Bone marrow (tissue), 2 donors: ENCODE results near the gene HPS1.

Experiments used
- DNase-seq, 2 donors: peaks; one replicate each; lab custom pipeline; 2025; lab: John Stamatoyannopoulos, UW

HPS1 gene

DNA sequence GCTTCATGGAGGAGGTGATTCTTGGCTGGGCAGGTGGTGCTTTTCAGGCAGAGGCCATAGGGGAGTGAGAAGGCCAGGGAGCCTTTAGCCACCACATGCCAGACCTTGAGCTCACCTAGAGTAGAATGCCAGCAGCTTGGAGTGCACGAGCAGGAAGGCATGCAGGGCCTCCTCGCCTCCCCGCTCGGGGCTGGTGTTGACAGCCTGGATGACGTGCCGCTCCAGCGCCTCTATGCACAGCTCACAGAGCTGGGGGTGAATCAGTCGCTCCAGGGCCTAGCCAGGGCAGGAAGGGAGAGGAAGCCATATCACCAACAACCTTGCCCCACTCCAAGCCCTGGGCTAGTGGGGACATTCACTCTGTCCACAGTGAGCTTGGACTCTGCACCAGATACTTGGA is 15.7 kb downstream of the HPS1 start:
- no peak for DNase-seq

DNA sequence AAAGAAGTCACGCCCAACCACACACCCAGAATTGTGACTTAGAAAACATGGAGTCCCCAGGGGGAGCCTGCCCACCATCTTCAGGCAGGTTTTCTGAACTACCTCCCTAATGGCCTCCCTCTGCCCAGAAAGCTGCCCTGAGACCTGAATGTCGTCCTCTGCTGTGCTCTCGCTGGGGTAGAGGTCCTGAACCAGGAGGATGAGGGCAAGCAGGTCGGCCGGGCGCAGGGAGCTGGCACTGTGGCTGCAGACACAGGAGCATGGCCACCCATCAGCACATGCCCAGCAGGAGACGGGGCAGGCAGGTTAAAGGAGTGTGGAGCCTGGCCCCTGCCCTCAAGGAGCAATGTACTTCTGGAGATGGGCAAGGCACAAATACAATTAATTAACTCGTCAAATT is 16.3 kb downstream of the HPS1 start:
- no peak for DNase-seq

DNA sequence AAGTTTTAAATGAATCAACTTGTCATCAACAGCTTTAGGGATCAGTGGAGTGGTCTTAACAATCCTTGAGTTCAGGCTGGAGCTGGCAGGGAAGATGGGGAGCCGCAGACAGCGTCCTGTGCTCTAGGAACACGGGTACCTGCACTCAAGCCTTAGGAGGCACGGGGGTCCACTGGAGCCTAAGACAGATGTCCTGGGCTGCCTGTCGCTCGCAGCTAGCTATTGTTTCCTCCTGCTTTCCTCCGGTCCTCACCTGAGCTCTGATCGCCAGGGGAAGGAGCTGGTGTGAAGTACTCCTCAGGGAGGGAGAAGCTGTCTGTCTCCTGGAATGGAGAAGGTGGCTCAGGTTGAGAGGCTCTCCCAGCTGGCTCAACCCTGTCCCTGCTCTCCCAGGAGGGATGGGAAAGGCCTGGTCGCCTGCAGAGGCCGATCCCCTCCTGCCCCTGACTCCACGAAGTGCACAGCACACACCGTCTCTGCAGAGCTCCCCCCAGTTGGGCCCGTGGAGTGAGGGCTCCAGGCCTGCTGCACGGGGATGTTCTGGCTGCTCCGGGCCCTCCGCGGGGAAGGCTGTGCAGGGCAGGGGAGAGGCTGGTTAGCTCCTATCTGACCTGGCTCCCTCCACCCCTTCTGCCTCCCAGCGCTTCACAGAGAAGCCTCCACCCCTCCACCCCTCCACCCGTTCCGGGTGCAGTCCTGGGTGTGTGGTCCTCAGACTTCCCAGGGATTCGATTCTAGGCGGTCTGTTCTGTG is 17.2 kb downstream of the HPS1 start:
- DNase-seq, result no peak

DNA sequence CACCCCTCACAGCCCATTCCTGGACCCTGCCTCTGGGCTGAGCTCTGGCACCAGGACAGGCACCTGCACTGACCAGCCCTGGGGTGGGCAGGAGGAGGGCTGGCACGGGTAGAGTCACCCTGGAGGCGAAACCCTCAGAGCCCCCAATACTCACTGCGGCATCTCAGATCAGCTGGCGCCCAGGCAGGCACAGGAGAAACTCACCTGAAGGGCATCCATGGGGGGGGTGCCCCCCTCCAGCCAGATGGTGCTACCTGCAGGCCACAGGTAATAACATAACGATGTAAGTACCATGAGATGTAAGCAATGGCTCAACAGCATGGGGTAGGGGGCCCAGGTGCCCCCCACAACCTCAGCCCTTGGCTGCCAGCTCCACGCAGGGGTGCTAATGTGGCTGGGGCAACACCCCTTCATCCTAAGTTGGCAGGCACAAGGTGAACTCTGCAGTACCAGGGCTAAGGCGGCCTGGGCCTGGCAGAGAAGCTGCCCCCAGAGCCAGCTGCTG is 19.7 kb downstream of the HPS1 start:
- no peak for DNase-seq

DNA sequence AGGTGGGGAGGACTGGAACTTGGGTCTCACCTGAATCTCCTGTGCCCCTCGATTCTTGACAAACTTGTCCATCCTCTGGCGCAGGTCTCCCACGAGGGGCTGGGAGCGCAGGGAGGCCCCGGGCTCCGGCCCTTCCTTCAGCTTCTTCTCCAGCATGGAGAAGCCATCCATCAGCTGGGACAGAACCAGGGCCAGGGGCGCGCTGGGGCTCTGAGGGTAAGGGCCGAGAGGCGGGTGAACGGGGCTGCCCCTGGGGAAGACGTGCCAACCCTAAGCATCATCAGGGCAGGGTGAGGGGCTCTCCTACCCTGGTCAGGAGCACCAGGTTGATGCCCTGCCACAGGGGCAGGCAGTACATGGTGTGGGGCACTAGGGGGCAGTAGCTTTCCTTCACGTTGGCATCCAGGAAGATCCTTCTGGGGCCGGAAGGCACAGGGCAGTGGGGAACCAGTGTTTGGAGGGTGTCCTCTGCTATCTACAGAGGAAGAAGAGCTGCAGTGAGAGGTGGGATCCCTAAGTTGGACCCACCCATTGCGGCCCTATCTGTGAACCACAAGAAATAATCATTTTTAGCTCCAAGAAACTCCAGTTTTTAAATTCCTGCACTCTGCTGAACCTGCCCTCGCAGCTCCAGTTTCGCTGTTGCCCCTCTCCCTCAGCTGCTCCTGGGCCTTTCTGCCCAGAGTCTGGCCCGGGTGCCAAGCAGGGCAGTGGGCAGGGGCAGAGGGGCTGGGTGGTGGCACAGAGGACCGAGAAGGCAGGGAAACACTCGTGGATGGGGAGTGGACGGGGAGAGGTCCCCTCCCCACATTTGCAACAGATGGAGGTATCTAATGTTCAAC is 21.0 kb downstream of the HPS1 start:
- peak in 1 of 2 donors; percentile 4 for DNase-seq

DNA sequence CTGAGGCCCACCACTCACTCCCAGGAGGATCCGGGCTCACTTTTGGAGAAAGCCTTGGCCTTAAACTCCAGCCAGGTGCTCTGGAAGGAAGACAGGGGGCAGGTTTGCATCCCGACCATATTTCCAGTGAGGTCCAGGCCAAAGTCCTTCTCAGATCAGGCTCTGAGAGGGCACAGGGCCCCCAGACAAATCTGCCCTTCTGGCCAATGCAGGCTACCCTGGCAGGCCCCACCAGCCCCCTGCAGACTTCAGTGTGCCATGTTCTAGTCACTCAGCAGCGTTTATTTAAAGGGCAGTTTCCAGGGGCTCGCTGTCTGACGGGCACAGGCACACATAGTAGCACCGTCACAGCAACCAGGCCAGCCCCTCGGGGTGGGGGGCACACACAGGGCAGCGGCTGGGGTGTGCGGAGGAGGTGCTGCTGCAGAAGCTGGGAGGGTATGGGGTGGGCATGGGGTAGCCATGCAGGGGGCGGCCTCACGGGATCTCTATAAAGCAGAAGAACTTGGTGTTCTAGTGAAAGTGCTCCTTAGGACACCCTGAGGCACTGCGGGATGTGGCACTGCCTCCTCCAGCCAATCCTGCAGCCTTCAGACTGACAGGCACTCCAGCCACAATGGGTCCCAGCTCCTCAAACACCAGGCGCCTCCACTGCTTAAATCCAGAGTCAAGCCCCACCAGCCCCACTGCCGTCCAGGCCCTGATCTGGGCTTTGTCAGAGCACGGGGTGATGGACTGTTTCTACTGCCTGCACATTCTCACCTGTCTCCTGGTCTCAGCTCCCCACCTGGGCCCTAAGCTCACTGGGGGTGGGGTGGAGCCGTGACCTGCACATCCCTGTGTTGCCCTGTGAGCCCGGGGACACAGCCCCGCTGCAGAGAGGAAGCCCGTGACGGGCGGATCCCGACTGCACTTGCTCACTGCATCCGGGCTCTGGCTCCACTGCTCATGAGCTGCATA is 22.2 kb downstream of the HPS1 start:
- DNase-seq, result no peak

DNA sequence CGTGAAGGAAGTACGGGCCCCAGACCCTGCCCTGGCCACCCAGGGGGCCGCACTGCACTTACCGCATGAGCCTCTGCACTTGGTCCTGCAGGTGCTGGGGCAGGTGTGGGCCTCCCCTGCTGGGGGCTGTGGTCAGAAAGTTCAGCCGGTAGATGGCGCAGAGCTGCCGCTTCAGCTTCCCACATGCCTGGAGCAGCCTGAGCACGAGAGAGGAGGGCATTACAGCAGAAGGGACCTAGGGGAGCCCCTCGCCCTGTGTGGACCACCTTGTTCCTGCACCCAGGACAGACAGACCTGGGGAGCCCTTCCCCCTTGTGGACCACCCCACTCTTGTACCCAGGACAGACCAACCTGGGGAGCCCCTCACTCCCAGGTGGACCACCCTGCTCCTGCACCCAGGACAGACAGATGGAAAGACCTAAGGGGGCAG is 23.0 kb downstream of the HPS1 start:
- DNase-seq, result no peak

DNA sequence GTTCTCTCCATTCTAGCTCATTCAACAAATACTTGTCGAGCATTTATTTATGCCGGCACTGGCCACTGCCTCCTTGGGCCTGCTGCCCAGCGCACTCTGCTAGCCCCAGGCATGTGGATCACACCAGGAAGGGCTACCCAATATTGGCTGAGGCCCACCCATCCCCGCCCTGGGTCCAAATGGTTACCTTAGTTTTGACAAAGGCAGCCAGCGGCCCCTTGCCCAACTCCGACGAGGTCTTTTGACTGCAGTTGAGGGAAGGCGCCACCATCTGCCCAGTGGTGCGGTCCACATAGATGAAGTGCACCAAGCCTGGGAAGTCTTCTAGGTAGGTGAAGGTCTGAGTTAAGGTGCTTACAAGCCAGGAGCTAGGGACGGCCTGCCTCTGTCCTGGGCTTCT is 24.6 kb downstream of the HPS1 start:
- no peak for DNase-seq

DNA sequence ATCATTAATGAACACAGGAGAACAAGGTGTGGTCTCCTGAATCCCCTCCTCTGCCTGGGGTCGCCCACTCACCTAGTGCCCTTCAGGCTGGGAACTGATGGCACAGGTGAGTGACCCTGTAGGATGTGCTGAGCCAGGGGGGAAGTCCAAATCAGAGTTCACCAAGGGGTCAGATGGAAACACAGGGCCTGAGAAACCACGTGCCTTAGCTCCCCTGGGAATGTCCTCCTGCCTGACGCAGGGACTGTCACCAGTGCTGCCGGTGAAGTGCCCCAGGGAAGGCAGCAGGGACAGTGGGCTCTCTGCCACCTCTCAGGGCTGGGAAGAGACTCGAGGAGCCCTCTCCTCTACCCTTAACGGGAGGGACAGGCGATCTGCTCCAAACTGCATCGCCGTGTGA is 25.9 kb downstream of the HPS1 start:
- no peak for DNase-seq

DNA sequence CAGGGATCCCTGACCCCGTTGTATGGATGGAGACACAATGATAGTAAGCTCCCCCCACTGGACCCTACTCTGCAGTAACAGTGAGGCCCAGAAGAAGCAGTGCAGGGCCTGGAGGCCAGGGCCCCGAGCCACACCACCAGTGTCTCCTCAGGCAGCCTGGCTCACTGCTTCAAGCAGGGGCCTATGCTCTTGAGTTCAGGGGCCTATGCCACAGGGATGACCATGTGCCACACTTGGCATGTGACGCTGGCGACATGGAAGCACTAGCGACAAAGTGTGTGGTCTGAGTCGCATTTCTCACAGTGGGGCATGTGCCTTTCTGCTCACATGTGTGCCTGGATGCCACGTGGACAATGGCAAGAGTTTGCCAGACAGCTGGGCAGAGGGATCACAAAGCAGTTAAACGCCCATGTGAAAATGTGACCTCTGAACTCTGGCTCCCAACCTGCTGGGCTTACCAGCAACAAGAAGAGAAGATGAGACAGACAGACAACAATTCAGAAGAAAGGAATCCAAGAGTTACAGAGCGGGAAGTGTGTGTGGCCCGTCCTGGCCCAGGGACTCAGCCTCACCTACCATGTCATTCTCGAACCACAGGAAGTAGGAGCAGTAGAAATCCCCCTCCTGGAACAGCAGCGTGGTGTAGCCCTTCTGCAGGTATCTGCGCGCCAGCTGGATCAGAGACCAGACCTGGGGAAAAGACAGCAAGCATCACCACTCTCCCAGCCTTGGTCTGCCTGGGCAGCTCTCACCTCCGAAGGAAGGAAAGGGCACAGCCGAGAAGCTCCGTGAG is 27.1 kb downstream of the HPS1 start:
- no peak for DNase-seq

DNA sequence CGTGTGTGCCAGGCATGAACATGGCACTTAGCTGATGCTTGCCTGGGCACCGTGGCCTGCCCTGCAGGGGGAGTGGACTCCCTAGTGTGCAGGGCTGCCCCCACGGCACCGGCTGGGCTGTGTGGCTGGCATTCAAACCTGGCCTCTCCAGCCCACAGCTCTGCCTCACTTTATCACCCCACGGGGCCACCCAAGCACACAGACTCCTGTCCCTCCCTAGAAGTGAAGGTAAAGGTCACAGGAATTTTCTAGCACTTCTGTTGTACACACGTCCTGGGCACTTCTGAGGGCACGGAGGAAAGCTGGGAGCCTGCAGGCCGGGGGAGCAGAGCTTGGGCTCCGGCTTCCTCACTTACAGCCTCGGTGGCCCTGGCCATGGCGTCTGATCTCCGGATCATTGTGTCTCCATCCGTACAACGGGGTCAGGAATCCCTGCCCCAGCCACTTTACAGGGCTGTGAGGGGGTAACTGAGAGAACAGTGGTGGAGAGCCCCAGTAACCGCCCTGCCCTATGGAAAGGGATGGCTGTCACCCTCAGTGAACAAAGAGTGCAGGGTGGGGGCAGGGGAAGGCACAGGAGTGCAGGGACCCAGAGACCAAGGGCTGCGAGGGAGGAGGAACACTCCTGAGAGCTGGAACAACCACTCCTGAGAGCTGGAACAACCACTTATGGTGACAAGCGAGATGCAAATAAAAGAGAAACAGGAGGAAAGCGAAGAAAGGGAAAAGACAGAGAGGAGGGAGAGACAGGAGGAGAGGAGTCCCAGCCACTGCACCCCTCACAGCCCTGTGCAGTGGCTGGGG is 27.9 kb downstream of the HPS1 start:
- DNase-seq, result no peak

DNA sequence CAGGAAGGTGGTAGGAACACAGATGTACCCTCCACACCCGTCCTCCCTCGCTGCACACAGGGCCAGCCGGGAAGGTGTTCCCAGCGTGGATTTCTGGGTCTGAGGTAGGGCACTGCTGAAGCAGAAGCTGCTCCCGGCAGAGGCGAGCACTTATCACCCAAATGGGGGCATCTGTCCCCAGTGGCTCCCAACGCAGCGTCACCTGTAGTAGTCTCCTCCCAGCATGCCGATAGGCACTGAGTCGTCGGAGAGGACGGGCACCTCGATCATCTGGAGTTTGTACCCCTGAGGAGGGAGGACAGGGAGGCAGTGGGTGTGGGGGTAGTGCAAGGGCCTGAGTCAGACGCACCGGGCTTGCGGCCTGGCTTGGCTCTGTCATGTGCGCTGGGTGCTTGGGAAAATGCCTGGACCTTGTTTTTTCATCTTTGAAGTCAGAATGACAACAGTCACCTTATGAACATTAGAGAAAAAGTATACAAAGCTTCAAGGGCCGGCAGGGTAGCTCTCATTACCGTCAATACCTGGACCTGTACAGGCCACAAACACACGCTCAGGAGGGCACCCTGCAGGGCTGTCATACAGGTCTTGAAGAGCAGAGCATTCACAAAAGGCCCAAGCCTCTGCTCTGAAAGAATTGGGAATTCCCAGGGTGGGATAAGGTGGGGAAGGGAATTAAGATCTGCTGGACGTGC is 28.6 kb downstream of the HPS1 start:
- DNase-seq, result no peak

DNA sequence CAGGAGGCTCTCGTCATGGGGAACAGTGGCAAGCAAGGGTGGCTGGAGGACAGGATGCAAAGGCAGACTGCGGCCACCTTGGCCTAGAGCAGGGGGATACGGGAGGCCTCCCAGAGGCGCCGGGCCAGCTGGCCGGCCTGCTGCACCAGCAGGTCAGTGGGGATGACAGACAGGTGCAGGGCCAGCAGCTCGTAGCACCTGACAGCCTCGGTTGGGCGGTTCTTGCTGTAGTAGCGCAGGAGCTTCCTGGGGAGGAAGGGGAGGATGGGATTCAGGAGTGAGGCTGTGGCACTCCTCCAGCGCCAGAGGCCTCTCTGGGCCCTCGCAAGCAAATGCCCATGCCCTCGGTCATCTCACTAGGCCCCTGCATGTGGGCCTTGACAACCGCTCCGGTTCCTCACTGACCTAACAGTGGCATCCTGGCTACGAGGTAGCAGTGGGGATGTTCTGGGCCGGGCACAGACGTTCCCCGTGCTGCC is 29.2 kb downstream of the HPS1 start:
- no peak for DNase-seq

DNA sequence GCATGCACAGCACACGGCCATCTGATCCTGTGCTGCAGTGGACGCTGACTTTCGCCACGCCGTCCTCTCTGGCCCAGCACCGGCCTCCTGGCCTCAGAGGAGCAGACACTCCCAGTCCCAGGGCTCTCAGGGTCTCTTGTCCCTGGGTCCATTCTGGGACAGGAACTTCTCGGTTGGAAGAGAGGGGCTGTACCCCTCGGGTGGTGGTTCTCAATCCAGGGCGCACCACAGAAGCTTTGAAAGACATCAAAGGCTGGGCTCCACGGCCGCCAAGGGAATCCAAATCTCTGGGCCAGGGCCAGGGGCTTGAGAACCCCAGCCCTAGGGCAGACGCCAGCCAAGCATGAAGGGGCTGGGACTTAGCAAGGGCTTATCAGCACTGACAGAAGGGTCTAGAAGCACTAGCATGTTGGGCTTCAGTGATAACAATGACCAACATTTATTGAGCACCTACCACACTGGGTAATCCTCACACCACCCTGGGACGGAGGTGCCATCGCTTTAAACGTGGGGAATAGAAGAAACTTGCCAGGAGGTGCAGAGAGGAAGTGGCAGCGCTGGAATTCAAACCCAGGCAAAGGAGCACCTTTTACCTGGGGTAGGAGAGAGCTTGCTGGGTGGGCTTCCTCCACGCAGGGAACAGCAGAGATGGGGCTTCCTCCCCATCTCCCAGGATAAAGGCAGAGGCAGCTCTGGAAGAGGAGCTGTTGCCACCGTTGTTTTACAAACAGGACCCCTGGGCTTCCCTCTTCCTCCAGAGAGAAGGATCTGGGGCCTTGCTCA is 29.9 kb downstream of the HPS1 start:
- DNase-seq, result no peak

DNA sequence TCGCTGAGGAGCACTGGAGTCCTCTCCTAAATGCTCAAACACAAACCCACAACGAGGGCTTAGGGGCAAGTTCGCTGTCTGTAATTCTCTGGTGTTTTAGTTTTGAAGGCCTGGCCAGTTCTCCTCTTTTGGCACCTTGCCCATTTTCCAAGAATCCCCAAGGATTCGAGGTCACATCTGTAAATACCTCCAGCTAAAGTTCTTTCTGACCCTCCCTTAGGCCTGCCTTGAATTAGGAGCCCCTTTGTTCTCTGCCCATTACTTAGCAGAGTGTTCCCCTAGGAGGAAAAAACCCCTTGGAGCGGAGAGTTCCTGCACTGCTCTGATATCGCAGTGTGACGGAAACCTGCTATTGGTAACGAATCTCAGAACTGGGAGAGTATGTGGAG is 31.0 kb downstream of the HPS1 start:
- no peak for DNase-seq

DNA sequence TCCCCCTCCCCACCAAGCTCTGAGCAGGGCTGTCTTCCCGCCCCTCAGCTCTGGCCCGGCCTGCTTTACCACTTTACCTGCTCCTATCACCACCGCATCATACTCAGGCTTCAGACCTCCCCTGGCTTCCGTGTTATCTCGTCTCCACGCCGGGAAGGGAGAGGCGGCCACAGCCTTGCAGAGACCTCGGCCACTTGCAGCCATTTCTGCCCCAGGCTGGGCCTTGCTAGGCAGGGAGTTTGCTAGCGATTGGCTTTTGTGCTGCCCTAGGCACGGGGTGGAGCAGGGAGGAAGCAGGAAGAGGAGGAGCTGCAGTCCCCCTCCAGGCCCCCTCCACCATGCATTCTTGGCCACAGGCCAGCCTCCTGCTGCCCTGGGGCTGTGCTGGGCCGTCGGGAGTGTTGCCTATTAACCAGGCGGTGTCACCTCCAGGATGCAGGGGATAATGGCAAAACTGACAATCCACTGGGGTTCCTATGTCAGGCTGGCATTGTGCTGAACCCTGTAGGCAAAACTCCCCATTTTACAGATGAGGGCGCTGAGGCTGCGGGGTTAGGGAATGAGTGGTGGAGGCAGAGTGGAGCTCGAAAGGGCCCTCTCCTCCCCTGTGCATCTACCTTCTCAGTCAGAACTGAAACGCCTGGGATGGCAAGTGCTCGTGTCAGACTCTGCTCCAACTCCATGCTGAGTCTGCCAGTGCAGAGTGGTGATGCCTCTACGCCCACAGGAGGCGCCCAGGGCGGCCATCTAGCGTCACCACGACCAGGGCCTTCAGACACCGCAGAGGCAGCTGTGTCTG is 31.6 kb downstream of the HPS1 start, which contains the start of gene PYROXD2:
Gene PYROXD2, minus strand, starts transcription at position 251 of the 799 bp plus-strand sequence. Its CDS starts 47 bp downstream, at position 204.
- DNase-seq, result peak in 1 of 2 donors; percentile 25

DNA sequence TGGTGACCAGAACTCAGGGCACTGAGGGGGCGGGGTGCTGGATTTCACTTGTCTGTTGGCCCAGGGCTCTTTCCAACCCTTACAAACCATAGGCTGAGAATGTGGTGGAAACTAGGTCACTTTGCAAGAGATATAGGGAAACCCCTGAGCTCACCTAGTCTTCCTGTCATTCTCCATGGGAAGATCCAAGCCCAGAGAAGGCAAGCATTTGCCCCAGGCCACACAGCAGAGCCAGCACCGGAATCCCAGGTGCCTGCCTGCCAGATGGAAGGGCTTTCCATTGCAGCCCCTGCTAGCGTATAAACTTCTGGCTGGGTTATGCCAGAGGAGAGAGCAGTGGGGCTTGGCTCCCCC is 32.2 kb downstream of the HPS1 start:
- DNase-seq, result no peak

DNA sequence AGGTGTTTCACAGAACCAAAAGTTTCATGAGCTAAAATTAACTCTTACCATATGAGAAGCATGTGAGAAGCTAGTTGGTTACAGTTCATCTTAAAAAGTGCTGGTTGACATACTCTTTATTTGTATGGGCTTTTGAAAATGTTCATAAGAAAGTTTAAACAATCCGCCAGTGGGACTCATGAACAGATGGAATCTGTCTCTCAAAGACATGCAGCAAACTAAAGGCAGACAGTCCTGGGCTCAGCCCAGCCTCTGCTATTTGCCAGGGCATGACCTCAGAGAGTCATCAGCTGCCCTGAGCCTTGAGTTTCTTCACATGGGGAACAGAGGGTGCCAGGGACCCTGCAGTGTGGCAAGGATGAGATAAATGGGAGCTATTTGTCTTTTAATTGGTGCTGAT is 35.0 kb downstream of the HPS1 start:
- no peak for DNase-seq
